ENCODE measurements around the gene PLAC1.

The PLAC1 gene

DNA sequence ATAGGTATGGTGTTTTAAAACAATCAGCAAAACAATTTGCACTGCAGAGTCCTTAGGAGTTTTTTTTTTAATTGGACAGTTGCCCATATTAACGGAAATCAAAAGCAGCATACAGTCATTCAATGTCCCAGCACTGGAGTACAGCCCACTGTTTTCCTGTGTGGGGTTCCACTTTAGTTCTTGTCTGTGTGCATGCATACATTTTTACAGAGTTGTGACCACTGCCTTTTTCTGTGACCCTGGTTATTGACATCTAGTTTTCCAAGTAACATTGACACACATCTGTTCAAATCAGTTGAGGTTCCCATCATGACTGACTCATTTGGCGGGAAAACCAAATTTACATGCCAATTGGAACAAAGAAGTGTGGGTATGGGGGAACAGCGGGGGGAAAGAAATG is 115.0 kb downstream of the PLAC1 start:
- DNase-seq (ENCODE audit: low spot score) = no peak

GRCh38 chrX:134542485-134542884 is 115.8 kb downstream of the PLAC1 start:
- peak; percentile 19 for DNase-seq (ENCODE audit: low spot score)

DNA sequence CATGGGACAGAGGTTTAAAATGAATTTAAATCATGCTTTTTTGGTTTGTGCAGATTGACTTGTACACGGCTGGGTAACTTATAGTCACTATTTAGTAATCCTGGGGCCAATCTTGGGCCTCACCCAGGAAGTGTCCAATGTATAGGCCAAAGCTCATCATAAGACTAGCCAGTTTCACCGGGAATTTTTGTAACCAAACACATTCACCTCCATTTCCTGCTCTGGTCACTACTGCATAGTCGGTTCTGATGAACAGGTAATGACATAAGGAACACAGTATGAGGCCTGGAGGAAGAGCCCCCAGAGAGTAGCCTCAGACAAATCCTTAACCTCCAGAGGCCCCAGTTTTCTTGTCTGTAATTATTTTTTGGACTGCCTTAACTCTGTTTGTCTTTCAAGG is 116.4 kb downstream of the PLAC1 start:
- no peak for DNase-seq (ENCODE audit: low spot score)

DNA sequence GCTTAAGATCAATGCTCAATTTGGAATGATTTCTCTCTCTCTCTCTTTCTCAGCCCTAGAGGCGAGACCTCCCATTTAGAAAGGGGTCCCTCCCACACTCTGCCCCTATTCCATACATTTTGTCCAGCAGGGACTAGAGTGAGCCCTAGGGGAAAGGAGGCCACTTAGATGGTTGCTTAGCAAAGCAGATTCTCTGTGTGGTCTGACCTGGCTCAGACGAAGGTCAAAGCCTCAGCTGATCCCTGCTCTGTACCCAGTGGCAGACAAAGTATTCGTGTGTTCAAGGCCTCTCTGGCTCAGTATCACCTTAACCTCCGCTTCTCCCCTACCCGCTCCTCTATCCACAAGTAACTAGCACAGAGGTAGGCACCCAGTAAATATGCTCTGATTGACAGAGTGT is 120.0 kb downstream of the PLAC1 start:
- DNase-seq (ENCODE audit: low spot score) = no peak

- DNase-seq (ENCODE audit: low spot score) = peak; percentile 89
Observed at GRCh38 chrX:134537179-134537955, 120.9 kb downstream of the PLAC1 start.

GRCh38 chrX:134533952-134534351 is 124.3 kb downstream of the PLAC1 start:
- DNase-seq (ENCODE audit: low spot score) = no peak

DNA sequence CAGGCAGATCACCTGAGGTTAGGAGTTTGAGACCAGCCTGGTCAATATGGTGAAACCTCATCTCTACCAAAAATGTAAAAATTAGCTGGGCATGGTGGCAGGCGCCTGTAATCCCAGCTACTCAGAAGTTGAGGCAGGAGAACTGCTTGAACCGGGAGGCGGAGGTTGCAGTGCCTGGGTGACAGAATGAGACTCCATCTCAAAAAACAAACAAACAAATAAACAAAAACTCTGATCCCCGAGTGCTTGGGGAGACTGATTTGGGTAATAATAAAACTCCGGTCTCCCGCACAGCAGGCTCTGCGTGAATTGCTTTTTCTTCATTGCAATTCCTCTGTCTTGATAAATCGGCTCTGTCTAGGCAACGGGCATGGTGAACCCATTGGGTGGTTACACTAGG is 124.9 kb downstream of the PLAC1 start:
- no peak for DNase-seq (ENCODE audit: low spot score)

DNA sequence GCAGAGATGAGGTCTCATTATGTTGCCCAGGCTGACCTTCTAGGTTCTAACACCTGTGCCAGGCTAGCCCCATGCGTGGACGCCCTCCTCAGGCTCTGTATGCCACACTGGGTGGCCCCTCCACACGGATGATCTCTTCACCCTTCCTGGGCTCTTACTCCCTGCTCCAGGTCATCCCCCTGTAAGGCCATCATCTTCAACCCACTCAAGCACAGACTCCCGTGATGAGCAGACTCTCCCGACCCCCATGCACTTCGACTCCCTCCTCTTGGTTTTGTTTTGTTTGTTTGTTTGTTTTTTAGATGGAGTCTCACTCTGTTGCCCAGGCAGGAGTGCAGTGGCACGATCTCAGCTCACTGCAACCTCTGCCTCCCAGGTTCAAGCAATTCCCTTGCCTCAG is 127.4 kb downstream of the PLAC1 start:
- DNase-seq (ENCODE audit: low spot score) = no peak

- DNase-seq (ENCODE audit: low spot score) = no peak
Observed at GRCh38 chrX:134529481-134529880, 128.8 kb downstream of the PLAC1 start.

GRCh38 chrX:134528960-134529359 is 129.3 kb downstream of the PLAC1 start:
- no peak for DNase-seq (ENCODE audit: low spot score)

DNA sequence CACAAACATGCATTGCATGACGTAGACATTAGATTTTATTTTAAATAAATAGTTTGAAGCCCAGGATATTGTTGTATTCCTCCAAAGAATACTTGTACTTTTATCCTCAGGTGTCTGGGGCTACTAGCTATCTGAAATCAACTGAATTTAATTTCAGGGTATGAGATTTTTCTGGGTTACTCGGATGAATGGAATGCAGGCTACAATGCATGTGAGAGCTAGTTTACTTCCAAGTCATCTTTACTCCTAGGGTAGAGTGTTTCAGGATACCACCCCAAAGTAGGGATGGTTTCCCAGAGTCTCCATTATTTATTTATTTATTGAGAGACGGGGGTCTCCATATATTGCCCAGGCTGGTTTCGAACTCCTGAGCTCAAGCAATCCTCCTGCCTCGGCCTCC is 131.9 kb downstream of the PLAC1 start:
- DNase-seq (ENCODE audit: low spot score) = peak; percentile 40

GRCh38 chrX:134525086-134525792 is 133.0 kb downstream of the PLAC1 start:
- DNase-seq (ENCODE audit: low spot score) = no peak

DNA sequence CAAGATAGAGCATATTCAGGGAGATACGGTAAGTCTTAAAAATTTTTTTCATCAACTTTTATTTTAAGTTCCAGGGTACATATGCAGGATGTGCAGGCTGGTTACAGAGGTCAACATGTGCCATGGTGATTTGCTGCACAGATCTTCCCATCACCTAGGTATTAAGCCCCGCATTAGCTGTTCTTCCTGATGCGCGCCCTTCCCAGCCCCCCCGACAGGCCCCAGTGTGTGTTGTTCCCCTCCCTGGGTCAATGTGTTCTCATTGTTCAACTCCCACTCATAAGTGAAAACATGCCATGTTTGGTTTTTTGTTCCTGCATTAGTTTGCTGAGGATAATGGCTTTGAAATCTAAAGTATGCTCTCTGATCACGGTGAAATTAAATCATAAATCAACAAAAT is 134.1 kb downstream of the PLAC1 start:
- DNase-seq (ENCODE audit: low spot score) = no peak

DNA sequence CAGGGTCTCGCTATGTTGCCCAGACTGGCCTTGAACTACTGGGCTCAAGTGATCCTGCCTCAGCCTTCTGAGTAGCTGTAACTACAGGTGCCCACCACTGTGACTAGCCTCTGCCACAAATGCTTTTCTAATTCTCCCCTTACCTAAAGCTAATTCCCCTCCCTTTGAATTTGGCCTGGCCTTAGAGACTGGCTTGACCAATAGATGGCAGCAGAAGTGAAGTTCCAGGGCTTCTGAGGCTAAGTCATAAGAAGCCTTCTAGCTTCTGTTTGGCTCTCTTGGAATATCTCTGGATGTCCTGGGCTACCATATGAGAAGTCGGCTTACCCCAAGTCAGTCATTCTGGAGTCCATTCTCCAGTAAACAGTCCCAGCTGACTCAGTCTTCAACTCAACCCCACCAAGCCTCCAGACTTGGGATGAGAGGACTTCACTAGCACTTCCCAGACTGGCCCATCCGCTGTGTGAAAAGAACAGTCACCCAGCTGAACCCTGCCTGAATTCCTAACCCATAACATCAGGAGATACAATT is 137.3 kb downstream of the PLAC1 start:
- peak; percentile 69 for DNase-seq (ENCODE audit: low spot score)

Measured in AG08395 (cell line).